Fibroblast of peridontal ligament (primary cell): ENCODE measurements around the gene MAT1A.

ENCODE experiments used
- DNase-seq: peaks from one replicate; pipeline ENCODE4 v3.0.0-alpha.2; 2010; ENCODE audit errors: extremely low read depth

The MAT1A gene

DNA sequence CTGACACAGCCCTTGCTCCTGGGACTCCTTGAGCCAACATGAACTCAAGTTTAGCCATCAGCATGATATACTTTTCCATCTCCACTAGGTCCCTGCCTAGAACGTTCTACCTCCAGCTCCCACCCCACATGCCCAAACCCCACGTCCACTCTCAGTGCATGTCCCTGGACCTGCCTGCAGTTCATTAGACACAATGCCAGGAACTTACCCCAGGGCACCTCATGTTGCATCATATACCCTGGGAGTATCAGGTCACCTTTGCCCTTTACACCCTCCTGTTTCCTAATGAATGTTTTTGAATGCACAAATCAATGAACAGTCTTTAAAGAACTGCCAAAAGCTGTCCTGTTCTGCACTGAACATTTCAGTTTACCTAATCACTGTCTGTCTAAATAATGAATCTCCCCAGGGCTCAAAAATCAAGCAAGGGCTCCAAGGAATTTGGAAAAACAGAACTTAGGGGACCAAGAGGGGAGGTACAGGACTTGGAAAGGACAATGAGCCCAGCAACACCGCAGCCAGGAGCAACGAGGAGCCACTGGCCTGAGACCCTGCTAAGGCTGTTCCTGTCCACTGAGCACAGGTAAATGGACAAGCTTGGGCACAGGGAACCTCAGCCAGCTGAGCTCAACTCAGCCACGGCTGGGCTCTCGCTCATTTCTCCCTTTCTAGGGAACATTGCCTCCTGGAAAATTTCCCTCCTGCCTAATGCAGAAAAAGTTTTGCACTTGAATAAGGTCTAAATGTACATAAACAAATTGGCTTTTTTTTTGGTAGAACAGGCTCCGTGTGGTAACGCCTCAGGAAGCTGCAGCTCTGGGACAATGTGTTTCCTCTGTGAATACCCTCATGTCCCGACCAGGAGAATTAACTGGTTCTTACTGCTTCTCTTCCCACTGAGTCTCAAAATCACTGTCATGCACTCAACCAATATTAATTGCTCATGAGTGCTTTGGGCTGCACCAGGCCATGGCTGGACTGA lies 7.4 kb downstream of the MAT1A start:
- DNase-seq: no peak

GRCh38 chr10:80281292-80281691 lies 8.2 kb downstream of the MAT1A start:
- DNase-seq: no peak

GRCh38 chr10:80280071-80280800 lies 9.2 kb downstream of the MAT1A start:
- no peak for DNase-seq

- DNase-seq: no peak
These were observed 10.3 kb downstream of the MAT1A start for GRCh38 chr10:80279146-80279545.

GRCh38 chr10:80278480-80278879 lies 11.0 kb downstream of the MAT1A start:
- no peak for DNase-seq

DNA sequence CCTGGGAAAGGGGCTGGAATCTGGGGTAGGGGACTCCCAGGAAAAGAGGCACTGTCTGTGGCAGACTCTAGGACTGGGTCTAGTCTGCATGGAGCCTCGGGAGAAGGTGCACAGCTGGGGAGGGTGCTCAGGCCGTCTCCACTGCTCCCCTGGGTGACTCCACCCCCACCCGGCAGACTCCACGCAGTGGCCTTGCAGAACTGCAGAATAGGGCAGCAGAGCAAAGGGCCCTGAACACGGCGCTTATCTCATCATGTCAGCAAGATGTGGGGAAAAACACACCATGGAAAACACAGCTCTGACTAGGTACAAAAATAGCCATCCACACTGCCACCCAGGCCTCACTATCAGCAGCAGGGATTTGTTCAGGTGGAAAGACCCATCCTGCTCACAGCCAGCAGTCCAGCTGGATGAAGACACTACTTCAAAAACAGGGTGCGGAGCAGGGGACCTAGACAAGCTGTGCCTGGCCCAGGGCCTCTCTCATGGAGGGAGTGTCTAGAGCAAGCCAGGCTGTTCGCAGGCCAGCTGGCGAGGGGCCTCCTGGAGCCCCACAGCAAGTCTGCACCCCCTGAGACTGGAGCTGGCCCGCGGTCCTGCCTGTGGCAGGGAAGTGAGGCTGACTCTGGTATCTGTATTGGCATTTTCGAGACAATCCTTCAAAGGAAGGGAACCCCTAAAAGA lies 11.7 kb downstream of the MAT1A start:
- DNase-seq: no peak

- DNase-seq: no peak
These were observed 12.4 kb downstream of the MAT1A start for GRCh38 chr10:80277016-80277415.

GRCh38 chr10:80276335-80276734 lies 13.1 kb downstream of the MAT1A start:
- no peak for DNase-seq

DNA sequence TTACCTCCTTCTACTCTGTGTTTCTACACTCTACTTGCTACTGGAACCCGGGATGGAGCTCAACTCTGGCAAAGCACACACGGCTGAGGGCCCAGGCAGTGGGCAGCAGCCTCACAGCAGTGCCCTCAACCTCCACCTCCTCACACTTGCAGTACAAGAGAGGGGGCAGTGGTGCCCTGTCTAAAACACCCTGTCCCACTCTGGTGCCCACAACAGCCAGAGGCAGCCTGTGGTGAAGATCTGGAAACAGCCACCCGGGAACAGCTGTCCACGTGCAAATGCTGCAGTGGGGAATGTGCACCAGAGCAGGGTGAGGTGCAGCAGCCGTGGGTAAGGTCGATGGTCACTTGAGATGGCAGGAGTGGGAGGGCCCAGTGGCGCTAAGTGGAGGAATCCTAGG lies 13.7 kb downstream of the MAT1A start:
- DNase-seq: no peak

GRCh38 chr10:80275135-80275498 lies 14.3 kb downstream of the MAT1A start:
- no peak for DNase-seq

GRCh38 chr10:80274396-80275134 lies 14.9 kb downstream of the MAT1A start:
- DNase-seq: no peak

DNA sequence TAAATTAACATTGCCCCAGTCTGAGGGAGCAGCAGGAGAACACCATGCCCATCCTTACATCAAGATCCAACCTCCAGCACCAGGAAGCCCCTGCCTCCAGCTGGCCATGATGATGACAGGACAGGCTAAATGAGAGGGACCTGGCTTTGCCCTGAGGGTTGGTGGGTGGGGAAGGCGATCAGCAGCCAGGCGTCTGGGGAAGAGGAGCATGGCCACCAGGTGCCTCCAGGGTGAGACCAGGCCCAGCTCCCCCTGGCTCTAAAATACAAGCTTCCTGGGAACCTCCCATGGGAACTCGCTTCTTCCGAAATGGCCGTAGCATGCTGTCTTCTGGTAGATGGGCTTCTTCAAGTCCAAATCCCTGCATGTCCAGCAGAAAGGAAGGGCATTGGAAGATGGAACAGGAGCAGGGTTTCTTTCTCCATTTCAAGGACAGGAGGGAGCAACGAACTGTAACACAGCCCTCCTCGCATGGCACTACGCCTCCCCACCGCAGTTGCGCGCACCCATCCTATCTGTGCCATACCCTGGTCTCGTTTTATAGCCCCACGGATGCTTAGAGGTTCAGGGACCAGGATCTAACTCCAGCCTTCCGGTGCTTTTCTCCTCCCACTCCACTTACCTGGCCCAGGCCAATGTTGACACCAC lies 15.8 kb downstream of the MAT1A start:
- no peak for DNase-seq

DNA sequence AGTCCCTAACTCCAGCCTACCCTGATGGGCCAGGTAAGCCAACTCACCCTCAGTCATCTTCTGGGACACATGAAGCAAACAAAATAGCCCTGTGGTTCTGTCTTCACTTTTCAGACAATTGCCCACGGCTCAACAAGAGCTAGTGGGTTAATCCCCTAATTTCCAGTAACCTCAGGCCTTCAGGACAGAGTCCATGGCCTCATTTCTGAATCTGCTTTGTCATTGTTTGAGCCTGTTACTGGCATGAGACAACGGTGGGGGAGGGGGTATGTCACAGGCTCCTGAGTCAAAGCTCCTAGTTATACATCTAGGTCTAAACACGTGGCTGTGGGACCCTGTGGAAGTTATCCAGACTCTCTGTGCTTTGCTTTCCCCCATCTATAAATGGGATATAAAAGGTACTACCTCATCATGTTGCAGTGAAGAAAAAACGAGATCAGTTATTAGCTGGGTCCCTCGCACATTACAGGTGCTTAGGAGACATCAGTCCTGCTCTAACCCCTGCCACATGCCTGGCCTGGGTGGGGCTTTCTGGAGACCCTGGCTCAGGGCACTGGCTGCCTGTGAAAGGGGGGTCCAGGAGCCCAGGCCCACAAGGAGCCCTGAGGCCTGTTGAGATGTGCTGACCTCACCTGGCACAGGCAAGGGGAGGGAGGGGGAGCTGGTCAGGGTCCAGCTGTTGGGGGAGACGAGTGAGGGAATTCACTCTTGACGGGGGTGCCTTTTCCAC lies 16.5 kb downstream of the MAT1A start:
- DNase-seq: no peak

- no peak for DNase-seq
These were observed 18.0 kb downstream of the MAT1A start for GRCh38 chr10:80271416-80271815.

DNA sequence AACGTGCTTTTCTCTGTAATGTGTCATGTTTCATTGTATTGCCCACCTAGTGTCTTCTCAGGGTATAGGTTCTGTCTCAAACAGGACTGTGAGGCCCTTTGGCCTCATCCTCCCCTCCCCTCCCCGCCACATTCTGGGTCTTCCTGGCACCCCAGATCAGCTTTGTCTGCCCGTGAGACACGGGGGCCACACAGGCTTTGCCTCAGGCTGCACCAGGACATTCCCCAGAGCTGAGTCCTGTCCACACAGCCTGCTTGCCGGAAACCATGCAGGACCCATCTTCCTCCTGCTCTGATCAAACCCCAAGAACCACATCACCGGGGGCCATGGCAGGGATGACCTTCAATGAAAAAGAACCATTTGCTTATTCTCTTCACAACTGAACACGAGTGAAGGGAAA lies 18.6 kb downstream of the MAT1A start:
- no peak for DNase-seq

DNA sequence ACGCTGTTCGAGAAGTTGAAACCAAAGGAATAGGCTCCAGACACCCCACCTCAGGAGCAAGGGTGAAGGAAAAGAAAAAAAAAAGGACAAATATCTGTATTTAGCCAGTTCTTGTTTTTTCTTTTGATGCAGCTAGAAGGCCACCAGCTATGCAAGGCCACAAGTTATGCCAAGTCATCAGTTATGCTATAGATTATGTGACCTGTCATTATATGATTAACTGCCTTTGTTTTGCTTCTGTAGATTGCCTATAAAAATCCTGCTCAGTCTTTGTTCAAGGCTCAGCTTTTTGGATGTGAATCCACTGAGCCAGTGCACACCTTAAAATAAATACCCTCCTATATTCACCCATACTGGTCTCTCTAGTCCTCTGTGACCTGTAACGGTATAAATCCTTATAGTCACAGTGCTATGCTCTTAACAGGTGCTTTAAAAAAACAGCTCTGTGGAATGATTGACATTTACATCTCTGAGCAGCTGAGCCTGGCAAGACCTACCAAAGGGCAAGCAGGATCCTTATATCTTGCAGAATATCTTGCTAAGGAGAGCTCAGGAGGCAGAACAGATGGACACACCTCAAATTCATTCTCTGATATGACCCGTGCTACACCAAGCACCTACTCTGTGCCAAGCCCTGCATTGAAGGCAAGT lies 20.4 kb downstream of the MAT1A start:
- no peak for DNase-seq

- DNase-seq: no peak
These were observed 21.2 kb downstream of the MAT1A start for GRCh38 chr10:80268266-80268665.

DNA sequence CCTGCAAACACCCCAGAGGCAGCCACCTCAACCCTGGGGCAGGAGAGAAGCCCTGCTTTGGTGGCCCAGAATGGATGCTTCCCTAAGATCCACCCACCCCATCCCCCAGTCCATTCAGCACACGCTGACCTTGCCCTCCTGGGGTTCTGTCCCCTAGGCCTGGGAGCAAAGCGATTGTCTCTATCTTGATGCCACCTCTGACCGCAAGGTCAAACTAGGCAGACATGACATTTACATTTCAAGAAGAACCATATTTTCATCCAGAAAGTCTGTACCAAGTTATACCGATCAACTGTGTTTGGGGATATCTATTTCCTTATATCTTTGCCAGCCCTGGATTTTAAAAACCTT lies 23.0 kb downstream of the MAT1A start:
- DNase-seq: no peak

DNA sequence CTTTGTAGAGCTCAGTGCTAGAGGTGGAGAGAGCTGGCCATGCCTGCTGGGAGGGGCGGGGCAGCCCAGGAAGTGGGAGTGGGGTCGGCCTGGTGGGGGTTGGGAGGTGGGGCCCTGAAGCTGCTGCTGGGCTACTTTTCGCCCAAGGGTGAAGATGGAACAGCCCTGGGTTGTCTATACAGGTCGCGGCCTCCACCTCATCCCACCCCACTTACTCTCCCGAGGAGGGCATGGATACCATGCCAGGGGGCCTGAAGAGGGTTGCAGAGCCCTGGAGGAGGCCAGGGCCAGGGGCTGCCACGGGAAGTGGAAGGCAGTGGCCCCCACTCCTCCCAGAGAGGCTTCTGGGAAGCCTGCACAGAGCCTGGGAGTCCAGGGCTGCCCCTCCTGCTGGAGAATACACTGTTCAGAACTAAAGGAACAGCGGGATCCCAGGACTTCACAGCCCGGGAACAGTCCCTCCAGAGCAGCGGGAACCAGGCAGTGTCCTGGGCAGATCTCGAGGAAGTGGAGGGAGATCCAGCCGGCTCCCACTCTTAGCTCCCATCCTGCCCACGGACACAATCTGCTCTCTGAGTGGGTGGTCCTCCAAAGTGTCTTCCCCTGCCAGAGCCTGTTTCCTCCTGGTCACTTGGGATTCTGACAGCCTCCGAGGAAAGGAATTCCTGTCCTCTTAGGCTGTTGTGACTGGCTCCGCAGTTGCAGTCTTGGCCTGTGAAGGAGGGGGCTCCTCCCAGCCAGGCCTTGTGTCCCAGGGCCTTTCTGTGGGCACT lies 23.5 kb downstream of the MAT1A start:
- DNase-seq: no peak
